HG03175 (cell line): ENCODE measurements around the gene JPT2.

Experiments
- ATAC-seq: cut with Tn5 transposase; IDR thresholded peaks from one replicate; pipeline ENCODE4 v1.9.1; 2021; ENCODE audit warnings: mild to moderate bottlenecking, moderate library complexity; ENCODE audit not compliant: unreplicated experiment

JPT2 gene

GRCh38 chr16:1677942-1678499 lies at the start of gene JPT2:
TSS of gene JPT2 (plus strand) at chr16:1678279. CDS start at chr16:1678313, 34 bp downstream.
- ATAC-seq: peak; percentile 94

GRCh38 chr16:1630450-1631213 lies 47.4 kb upstream of the JPT2 start:
- ATAC-seq: no peak

GRCh38 chr16:1631230-1631629 lies 46.8 kb upstream of the JPT2 start:
- no peak for ATAC-seq

GRCh38 chr16:1631931-1632637 lies 46.0 kb upstream of the JPT2 start:
- ATAC-seq: no peak

GRCh38 chr16:1632638-1632970 lies 45.5 kb upstream of the JPT2 start:
- no peak for ATAC-seq

- no peak for ATAC-seq
Observed at GRCh38 chr16:1633310-1633709, 44.8 kb upstream of the JPT2 start.

- no peak for ATAC-seq
Observed at GRCh38 chr16:1634541-1634940, 43.5 kb upstream of the JPT2 start.

GRCh38 chr16:1635070-1635469 lies 43.0 kb upstream of the JPT2 start:
- ATAC-seq: no peak

- ATAC-seq: no peak
Observed at GRCh38 chr16:1637526-1637925, 40.6 kb upstream of the JPT2 start.

- no peak for ATAC-seq
Observed at GRCh38 chr16:1638757-1639156, 39.3 kb upstream of the JPT2 start.

GRCh38 chr16:1639282-1639681 lies 38.8 kb upstream of the JPT2 start:
- no peak for ATAC-seq

- no peak for ATAC-seq
Observed at GRCh38 chr16:1639860-1640259, 38.2 kb upstream of the JPT2 start.

- no peak for ATAC-seq
Observed at GRCh38 chr16:1640261-1640941, 37.7 kb upstream of the JPT2 start.

- no peak for ATAC-seq
Observed at GRCh38 chr16:1641261-1641660, 36.8 kb upstream of the JPT2 start.

GRCh38 chr16:1642148-1642547 lies 35.9 kb upstream of the JPT2 start:
- no peak for ATAC-seq

- ATAC-seq: no peak
Observed at GRCh38 chr16:1642753-1643152, 35.3 kb upstream of the JPT2 start.

GRCh38 chr16:1643521-1643920 lies 34.6 kb upstream of the JPT2 start:
- ATAC-seq: no peak

GRCh38 chr16:1645914-1646525 lies 32.1 kb upstream of the JPT2 start:
- ATAC-seq: no peak

- ATAC-seq: no peak
Observed at GRCh38 chr16:1647856-1648255, 30.2 kb upstream of the JPT2 start.

- no peak for ATAC-seq
Observed at GRCh38 chr16:1650131-1650530, 27.9 kb upstream of the JPT2 start.
